GM12872 (cell line): Measurements from ENCODE around the gene ZNF628.

ENCODE experiments used
- CTCF ChIP-seq: IDR thresholded peaks from 3 replicates; pipeline ENCODE4 v1.5.1; 2011; ENCODE audit warnings: low read depth, mild to moderate bottlenecking, low read length, moderate library complexity; ENCODE audit not compliant: insufficient read depth

The ZNF628 gene

DNA sequence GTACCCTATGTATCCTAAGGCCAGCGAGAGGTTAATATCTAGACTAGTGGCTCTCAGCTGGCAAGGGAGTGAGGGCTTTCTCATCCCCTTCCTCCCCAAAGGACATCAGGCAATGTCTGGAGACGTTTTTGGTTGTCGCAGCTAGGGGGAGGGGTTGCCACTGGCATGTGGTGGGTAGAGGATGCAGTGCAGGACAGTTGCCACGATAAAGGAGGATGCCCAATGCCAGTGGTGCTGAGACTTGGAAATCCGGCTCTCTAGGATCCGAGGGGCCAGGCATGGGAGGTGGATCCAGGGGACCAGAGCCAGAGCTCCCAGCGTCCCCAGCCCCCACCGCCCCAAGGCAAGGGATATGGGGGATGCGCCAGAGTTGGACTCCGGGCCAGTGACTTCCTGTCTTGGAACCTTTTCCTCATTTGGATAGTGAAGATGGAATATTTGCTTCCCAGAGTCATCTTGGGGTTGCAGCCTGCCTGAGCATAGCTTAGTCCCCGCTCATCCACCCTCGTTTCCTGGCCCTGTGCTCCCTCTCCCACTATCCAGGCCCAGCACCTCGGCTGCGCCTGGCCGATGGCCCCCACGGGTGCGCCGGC, 16.7 kb downstream of the ZNF628 start:
- TF ChIP-seq CTCF, result no peak

GRCh38 chr19:55493645-55494171, 17.3 kb downstream of the ZNF628 start:
- no peak for TF ChIP-seq CTCF

- TF ChIP-seq CTCF, result no peak
Measured at GRCh38 chr19:55494172-55494761, 17.9 kb downstream of the ZNF628 start.

GRCh38 chr19:55495646-55496349, 19.4 kb downstream of the ZNF628 start:
- no peak for TF ChIP-seq CTCF

GRCh38 chr19:55497763-55498162, 21.3 kb downstream of the ZNF628 start:
- TF ChIP-seq CTCF, result no peak

DNA sequence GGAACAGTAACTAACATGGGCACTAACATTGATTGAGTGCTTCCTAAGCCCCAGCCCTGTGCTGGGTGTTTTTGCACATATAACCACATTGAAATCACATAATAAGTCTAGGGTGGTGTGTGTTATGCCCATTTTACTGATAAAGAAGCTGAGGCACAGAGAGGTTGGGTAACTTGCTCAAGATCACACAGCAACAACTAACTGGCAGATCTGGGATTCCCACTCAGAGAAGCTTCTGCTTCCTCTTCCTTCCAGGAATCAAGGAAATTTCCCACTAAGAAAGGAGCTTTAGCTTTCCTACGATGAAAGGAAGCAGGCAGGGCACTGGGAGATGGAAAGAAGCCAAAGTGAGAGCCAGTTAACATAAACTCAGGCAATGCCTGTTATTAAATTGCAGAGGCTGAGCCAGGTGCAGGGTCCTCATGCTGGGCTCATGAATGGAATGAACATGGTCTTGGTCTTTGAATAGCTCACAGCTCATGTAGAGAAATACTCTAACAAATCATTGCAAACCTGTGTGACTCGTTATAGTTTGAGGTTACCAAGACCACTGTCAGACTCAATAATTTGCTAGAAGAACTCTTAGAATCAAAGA, 21.9 kb downstream of the ZNF628 start:
- TF ChIP-seq CTCF, result no peak

DNA sequence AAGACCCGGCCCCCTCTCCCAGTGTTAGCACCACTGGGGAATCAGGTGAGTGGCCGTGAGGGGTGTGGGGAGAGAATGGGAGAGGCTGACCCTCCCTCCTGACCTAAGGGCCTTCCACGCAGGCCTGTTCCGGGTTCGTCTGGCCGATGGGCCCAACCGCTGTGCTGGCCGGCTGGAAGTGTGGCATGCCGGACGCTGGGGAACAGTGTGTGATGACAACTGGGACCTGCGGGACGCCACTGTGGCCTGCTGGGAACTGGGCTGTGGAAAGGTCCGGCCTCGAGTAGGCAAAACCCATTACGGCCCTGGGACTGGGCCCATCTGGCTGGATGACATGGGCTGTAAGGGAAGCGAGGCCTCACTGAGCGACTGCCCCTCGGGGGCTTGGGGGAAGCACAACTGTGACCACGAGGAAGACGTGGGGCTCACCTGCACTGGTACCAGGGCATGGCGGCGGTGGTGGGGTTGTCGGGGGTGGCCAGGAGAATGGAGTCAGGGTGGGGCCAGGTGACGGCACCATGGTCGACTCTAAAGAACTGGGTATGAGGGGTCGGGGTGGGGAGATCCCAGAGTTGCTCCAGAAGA, 24.0 kb downstream of the ZNF628 start:
- TF ChIP-seq CTCF, result no peak
